OCI-LY1 (cell line): Measurements from ENCODE around the gene CABYR.

ENCODE experiments used
- H2AFZ ChIP-seq: fragments of 200-600 bp; sonication (generic), shearing (Covaris generic); 2 replicates; pipeline ENCODE4 v1.6.0; 2014; ENCODE audit warnings: antibody characterized with exemption, mild to moderate bottlenecking, low read length
- H3F3A ChIP-seq: fragments of 200-600 bp; sonication (generic), shearing (Covaris generic); 2 replicates; pipeline ENCODE4 v1.6.0; 2014; ENCODE audit warnings: mild to moderate bottlenecking, antibody characterized with exemption, low read length, moderate library complexity; ENCODE audit not compliant: insufficient read depth
- H3K27ac ChIP-seq: fragments of 200-600 bp; sonication (generic); 2 replicates; pipeline ENCODE4 v1.5.1; 2014; ENCODE audit warnings: low read length, mixed run types, mild to moderate bottlenecking, low read depth; ENCODE audit not compliant: poor library complexity, severe bottlenecking
- H3K27me3 ChIP-seq: fragments of 200-600 bp; sonication (generic); 2 replicates; pipeline ENCODE4 v1.6.0; 2014; ENCODE audit warnings: antibody characterized with exemption, mild to moderate bottlenecking, low read length, moderate library complexity; ENCODE audit not compliant: insufficient read depth
- H3K36me3 ChIP-seq: fragments of 200-600 bp; sonication (generic); 2 replicates; pipeline ENCODE4 v1.6.1; 2014; ENCODE audit warnings: mild to moderate bottlenecking, antibody characterized with exemption, low read length, moderate library complexity, mixed read lengths; ENCODE audit not compliant: insufficient read depth
- H3K4me1 ChIP-seq: fragments of 200-600 bp; sonication (generic); 2 replicates; pipeline ENCODE4 v1.5.1; 2014; ENCODE audit warnings: mild to moderate bottlenecking, low read length, moderate library complexity; ENCODE audit not compliant: insufficient read depth, severe bottlenecking
- H3K4me2 ChIP-seq: fragments of 200-600 bp; sonication (generic), shearing (Covaris generic); 2 replicates; pipeline ENCODE4 v1.6.1; 2014; ENCODE audit warnings: low read length
- H3K4me3 ChIP-seq: fragments of 200-600 bp; sonication (generic); 2 replicates; pipeline ENCODE4 v1.5.1; 2014; ENCODE audit warnings: low read length, low read depth, mild to moderate bottlenecking, mixed read lengths; ENCODE audit not compliant: poor library complexity, severe bottlenecking
- H3K79me2 ChIP-seq: fragments of 200-600 bp; shearing (Covaris generic); 2 replicates; pipeline ENCODE4 v1.6.1; 2016; ENCODE audit warnings: mixed run types, low read length, mixed read lengths; ENCODE audit not compliant: insufficient read depth
- H3K9ac ChIP-seq: fragments of 200-600 bp; sonication (generic), shearing (Covaris generic); 2 replicates; pipeline ENCODE4 v1.6.1; 2014; ENCODE audit warnings: mild to moderate bottlenecking, low read length, mixed read lengths
- H3K9me2 ChIP-seq: fragments of 200-600 bp; sonication (generic), shearing (Covaris generic); 2 replicates; pipeline ENCODE4 v1.6.1; 2014; ENCODE audit warnings: low read depth, mild to moderate bottlenecking, low read length, mixed read lengths
- H3K9me3 ChIP-seq: fragments of 200-600 bp; shearing (Covaris generic); 2 replicates; pipeline ENCODE4 v1.6.1; 2014; ENCODE audit warnings: low read length, mixed read lengths
- H4K20me1 ChIP-seq: fragments of 200-600 bp; sonication (generic), shearing (Covaris generic); 2 replicates; pipeline ENCODE4 v1.6.0; 2016; ENCODE audit warnings: mild to moderate bottlenecking, low read length; ENCODE audit not compliant: insufficient read depth
- EZH2 ChIP-seq: fragments of 200-600 bp; sonication (generic), shearing (Covaris generic); IDR thresholded peaks from 2 replicates; pipeline ENCODE4 v1.8.0; 2017; ENCODE audit warnings: borderline replicate concordance, mixed run types, mild to moderate bottlenecking, antibody characterized with exemption, low read length, moderate library complexity, mixed read lengths
- TF ChIP-seq, protein P1 (sequence below): fragments of 200-600 bp; sonication (generic), shearing (Covaris generic); IDR thresholded peaks from 2 replicates; pipeline ENCODE4 v1.5.1; 2017; ENCODE audit warnings: mild to moderate bottlenecking, antibody characterized with exemption, low read length, moderate library complexity, mixed read lengths

CABYR gene

DNA sequence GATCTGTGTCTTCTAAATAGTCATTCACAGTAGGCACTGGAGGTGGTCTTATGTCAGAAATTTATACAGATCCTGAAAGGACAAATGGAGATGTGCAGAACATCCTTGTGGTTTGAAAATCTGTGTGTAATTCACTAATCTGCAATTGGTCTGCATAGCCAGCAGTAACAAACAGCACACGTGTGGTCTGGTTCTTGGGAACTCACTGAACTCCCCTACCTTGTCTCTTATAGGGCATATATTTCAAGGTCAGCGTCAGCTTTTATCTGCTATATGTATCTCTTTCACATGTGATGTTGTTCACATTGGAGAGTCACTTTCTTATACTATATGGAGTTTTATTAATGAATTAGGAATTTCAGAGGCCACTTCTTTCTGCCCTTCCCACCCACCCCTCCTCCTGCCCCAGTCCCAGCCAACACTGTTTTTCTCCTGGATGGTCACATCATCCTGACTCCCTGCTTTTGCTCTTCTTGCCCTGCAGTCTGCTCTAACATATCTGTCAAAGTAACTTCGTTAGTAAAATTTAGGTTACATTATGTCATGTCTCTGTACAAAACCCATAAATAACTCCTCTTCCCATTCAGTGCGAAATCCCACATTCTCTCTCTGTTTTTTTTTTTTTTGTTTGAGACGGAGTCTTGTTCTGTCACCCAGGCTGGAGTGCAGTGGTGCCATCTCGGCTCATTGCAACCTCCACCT is 35.4 kb upstream of the CABYR start:
- H3K4me3 ChIP-seq = no peak overlapping the region
- H3K9ac ChIP-seq = no peak overlapping the region
- no peaks in the 10 kb centered on the region for H4K20me1 ChIP-seq
- H3F3A ChIP-seq = no peaks in the 10 kb centered on the region
- H3K27me3 ChIP-seq = no peaks in the 10 kb centered on the region
- no peaks in the 10 kb centered on the region for H3K36me3 ChIP-seq
- no peaks in the 10 kb centered on the region for H3K9me3 ChIP-seq
- no peak overlapping the region for H3K4me2 ChIP-seq
- no peaks in the 10 kb centered on the region for H3K4me1 ChIP-seq
- H3K9me2 ChIP-seq = no peaks in the 10 kb centered on the region
- no peak for TF ChIP-seq EZH2
- TF ChIP-seq, protein P1, sequence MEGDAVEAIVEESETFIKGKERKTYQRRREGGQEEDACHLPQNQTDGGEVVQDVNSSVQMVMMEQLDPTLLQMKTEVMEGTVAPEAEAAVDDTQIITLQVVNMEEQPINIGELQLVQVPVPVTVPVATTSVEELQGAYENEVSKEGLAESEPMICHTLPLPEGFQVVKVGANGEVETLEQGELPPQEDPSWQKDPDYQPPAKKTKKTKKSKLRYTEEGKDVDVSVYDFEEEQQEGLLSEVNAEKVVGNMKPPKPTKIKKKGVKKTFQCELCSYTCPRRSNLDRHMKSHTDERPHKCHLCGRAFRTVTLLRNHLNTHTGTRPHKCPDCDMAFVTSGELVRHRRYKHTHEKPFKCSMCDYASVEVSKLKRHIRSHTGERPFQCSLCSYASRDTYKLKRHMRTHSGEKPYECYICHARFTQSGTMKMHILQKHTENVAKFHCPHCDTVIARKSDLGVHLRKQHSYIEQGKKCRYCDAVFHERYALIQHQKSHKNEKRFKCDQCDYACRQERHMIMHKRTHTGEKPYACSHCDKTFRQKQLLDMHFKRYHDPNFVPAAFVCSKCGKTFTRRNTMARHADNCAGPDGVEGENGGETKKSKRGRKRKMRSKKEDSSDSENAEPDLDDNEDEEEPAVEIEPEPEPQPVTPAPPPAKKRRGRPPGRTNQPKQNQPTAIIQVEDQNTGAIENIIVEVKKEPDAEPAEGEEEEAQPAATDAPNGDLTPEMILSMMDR = no peak
- H3K79me2 ChIP-seq = no peaks in the 10 kb centered on the region
- no peak overlapping the region for H2AFZ ChIP-seq
- H3K27ac ChIP-seq = no peak overlapping the region

DNA sequence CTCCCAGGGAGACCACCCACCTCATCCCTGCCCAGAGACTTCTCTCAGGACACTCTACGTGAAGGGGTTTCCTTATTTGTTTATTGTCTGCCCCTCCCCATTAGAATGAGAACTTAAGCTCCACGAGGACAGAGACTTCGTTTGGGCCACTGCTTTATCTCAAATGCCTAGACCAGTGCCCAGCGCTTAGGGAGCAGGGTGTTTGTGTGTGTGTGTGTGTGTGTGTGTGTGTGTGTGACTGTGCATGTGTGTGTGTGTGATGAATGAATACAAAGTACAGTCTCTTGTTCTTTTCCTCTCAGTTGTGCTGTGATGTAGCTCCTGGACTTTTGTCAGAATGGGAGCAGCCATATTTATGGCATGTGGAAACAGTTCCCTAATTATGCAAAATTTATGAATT is 34.4 kb upstream of the CABYR start:
- no peak for TF ChIP-seq EZH2
- Histone ChIP-seq H3K79me2 (no peaks in the 10 kb centered on the region), H3F3A (no peaks in the 10 kb centered on the region), H3K4me3 (no peak overlapping the region), H3K4me1 (no peaks in the 10 kb centered on the region), H3K9ac (no peak overlapping the region), H3K36me3 (no peaks in the 10 kb centered on the region), H3K27ac (no peak overlapping the region), H3K27me3 (no peaks in the 10 kb centered on the region), H3K9me2 (no peaks in the 10 kb centered on the region), H3K4me2 (no peak overlapping the region), H3K9me3 (no peaks in the 10 kb centered on the region), H4K20me1 (no peaks in the 10 kb centered on the region), H2AFZ (no peak overlapping the region)

DNA sequence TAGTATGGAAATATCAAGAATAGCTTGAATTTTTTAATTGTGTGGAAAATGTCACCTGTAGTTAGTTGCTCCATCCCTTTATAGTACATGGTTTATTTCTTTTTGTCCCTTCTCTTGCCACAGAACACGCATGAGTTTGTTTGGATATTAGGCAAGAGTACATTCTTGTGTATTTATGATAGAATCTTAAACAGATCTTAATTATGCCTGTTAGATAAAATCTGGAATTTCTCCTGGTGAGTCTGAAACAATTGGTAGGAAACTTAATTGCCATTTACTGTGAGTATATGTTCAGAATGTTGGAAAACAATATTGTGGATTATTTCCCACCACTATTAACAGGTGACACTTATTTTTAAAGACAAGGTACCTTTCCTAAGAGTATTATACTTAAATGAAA is 30.2 kb upstream of the CABYR start:
- no peak overlapping the region for H3K27ac ChIP-seq
- H2AFZ ChIP-seq = no peak overlapping the region
- H3K27me3 ChIP-seq = no peaks in the 10 kb centered on the region
- H3K4me2 ChIP-seq = no peak overlapping the region
- no peaks in the 10 kb centered on the region for H3F3A ChIP-seq
- no peak overlapping the region for H3K4me3 ChIP-seq
- no peak overlapping the region for H3K9ac ChIP-seq
- H3K9me3 ChIP-seq = no peaks in the 10 kb centered on the region
- H3K4me1 ChIP-seq = no peaks in the 10 kb centered on the region
- H4K20me1 ChIP-seq = no peaks in the 10 kb centered on the region
- H3K9me2 ChIP-seq = no peaks in the 10 kb centered on the region
- no peaks in the 10 kb centered on the region for H3K36me3 ChIP-seq
- TF ChIP-seq, protein P1 = no peak
- TF ChIP-seq EZH2 = no peak
- no peaks in the 10 kb centered on the region for H3K79me2 ChIP-seq

DNA sequence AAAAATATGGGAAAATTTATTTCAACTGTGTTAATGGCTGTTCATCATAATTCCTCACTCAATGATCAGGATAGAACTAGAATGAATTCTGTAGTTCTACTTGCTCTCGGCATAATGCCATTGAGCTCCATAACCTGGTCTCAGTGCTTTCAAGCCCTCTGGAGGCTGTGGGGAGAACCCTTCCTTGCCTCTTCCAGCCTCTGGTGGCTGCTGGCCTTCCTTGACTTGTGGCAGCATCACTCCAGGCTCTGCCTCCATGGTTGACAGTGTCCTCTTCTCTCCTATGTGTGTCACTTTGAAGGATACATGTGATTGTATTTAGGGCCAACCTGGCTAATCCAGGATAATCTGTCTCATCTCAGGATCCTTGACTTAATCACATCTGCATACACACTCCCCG is 26.9 kb upstream of the CABYR start:
- Histone ChIP-seq H3K9ac (no peak overlapping the region), H3K27ac (no peak overlapping the region), H3K79me2 (no peaks in the 10 kb centered on the region), H3K4me3 (no peak overlapping the region), H3K9me2 (no peaks in the 10 kb centered on the region), H3K4me2 (no peak overlapping the region), H3K9me3 (no peaks in the 10 kb centered on the region), H3K36me3 (no peaks in the 10 kb centered on the region), H3K4me1 (no peaks in the 10 kb centered on the region), H2AFZ (no peak overlapping the region), H3K27me3 (no peaks in the 10 kb centered on the region), H3F3A (no peaks in the 10 kb centered on the region), H4K20me1 (no peaks in the 10 kb centered on the region)
- no peak for TF ChIP-seq EZH2
- TF ChIP-seq, protein P1 = no peak
